SK-N-SH (cell line): ENCODE measurements around the gene MED7. TPM values are rescaled to one million over a fixed set of nuclear protein-coding genes. Genes with fewer than 3 reads are reported as not detected.
A peak's percentile ranks its signal among the peaks of the same experiment; 100 is the strongest.

Experiments
- CTCF ChIA-PET: fragments of 300-600, 350-600 bp; formaldehyde crosslinking; extraction: SDS; loops from one replicate; lab custom pipeline; 2021; lab: Yijun Ruan, JAX
- POLR2A ChIA-PET: fragments of 350-600 bp; sonication (Branson Sonifier 250); formaldehyde crosslinking; extraction: SDS; loops from one replicate; lab custom pipeline; 2020; ENCODE audit warnings: antibody characterized with exemption, inconsistent platforms; lab: Yijun Ruan, JAX
- DNase-seq: peaks from one replicate; pipeline ENCODE4 v3.0.0; 2012
- H2AFZ ChIP-seq: fragments of 200-600 bp; sonication (generic); 2 replicates; pipeline ENCODE4 v1.8.1; 2016; ENCODE audit warnings: antibody characterized with exemption, mild to moderate bottlenecking, low read depth
- H3F3A ChIP-seq: fragments of 200-600 bp; sonication (generic); replicated peaks from 2 replicates; pipeline ENCODE3; 2016; ENCODE audit warnings: antibody characterized with exemption, mild to moderate bottlenecking; ENCODE audit not compliant: insufficient read depth
- H3K27ac ChIP-seq, 2 experiments: fragments of 200-500 bp in 1 of 2; fragments of 200-600 bp in 1 of 2; sonication (Bioruptor generic) in 1 of 2; sonication (generic), shearing (Covaris generic) in 1 of 2; 2 replicates each; pipeline versions ENCODE4 v1.5.1 to v1.6.1; 2014 to 2016; ENCODE audit warnings: low read depth in 2 of 2, inconsistent platforms in 1 of 2, low read length in 1 of 2, mild to moderate bottlenecking in 1 of 2, mixed read lengths in 1 of 2
- H3K27me3 ChIP-seq: fragments of 200-600 bp; sonication (generic), shearing (Covaris generic); 2 replicates; pipeline ENCODE4 v1.6.1; 2016; ENCODE audit warnings: mixed run types; ENCODE audit not compliant: insufficient read depth
- H3K36me3 ChIP-seq, 2 experiments: fragments of 200-500 bp in 1 of 2; fragments of 200-600 bp in 1 of 2; sonication (Bioruptor generic) in 1 of 2; sonication (generic) in 1 of 2; replicated peaks in 1 of 2; 2 replicates each; pipeline versions ENCODE3 to v1.5.1; 2014 to 2016; ENCODE audit warnings: low read length in 1 of 2, mild to moderate bottlenecking in 1 of 2; ENCODE audit not compliant: insufficient read depth in 2 of 2, control insufficient read depth in 1 of 2
- H3K4me1 ChIP-seq, 2 experiments: fragments of 200-500 bp in 1 of 2; fragments of 200-600 bp in 1 of 2; sonication (Bioruptor generic) in 1 of 2; sonication (generic), shearing (Covaris generic) in 1 of 2; 2 replicates each; pipeline versions ENCODE4 v1.5.1 to v1.6.1; 2014 to 2016; ENCODE audit warnings: low read depth in 1 of 2, low read length in 1 of 2, mixed run types in 1 of 2; ENCODE audit not compliant: insufficient read depth in 2 of 2, control insufficient read depth in 1 of 2
- H3K4me2 ChIP-seq: fragments of 200-600 bp; sonication (generic), shearing (Covaris generic); 2 replicates; pipeline ENCODE4 v1.6.1; 2017; ENCODE audit warnings: mixed run types
- H3K4me3 ChIP-seq, 2 experiments: fragments of 200-500 bp in 1 of 2; fragments of 200-600 bp in 1 of 2; sonication (Bioruptor generic) in 1 of 2; sonication (generic), shearing (Covaris generic) in 1 of 2; 2 replicates each; pipeline versions ENCODE4 v1.5.1 to v1.8.1; 2014 to 2016; ENCODE audit warnings: low read depth in 2 of 2, inconsistent platforms in 1 of 2, low read length in 1 of 2, mild to moderate bottlenecking in 1 of 2, mixed read lengths in 1 of 2, moderate library complexity in 1 of 2
- H3K79me2 ChIP-seq: fragments of 200-600 bp; sonication (generic); 2 replicates; pipeline ENCODE4 v1.8.1; 2017; ENCODE audit warnings: mild to moderate bottlenecking; ENCODE audit not compliant: insufficient read depth
- H3K9ac ChIP-seq: fragments of 200-600 bp; sonication (generic); 2 replicates; pipeline ENCODE4 v1.6.1; 2017; ENCODE audit warnings: mixed run types
- H3K9me2 ChIP-seq: fragments of 200-600 bp; sonication (generic); 2 replicates; pipeline ENCODE4 v1.6.1; 2017; ENCODE audit warnings: mixed run types
- H3K9me3 ChIP-seq: fragments of 200-600 bp; sonication (generic); 2 replicates; pipeline ENCODE4 v1.6.1; 2017; ENCODE audit warnings: mixed run types, mild to moderate bottlenecking, moderate library complexity
- H4K20me1 ChIP-seq: fragments of 200-600 bp; sonication (generic); 2 replicates; pipeline ENCODE4 v1.6.1; 2017; ENCODE audit warnings: mild to moderate bottlenecking, mixed run types; ENCODE audit not compliant: insufficient read depth
- FOSL2 ChIP-seq: IDR thresholded peaks from 2 replicates; pipeline ENCODE4 v1.4.0; 2012; ENCODE audit warnings: low read depth, mild to moderate bottlenecking, moderate library complexity, borderline replicate concordance
- FOXM1 ChIP-seq: IDR thresholded peaks from 2 replicates; pipeline ENCODE4 v1.4.0; 2012; ENCODE audit warnings: low read depth, mild to moderate bottlenecking
- GABPA ChIP-seq: IDR thresholded peaks from 2 replicates; pipeline ENCODE4 v1.4.0; 2012; ENCODE audit warnings: low read depth, mild to moderate bottlenecking
- GATA2 ChIP-seq: sonication (generic); formaldehyde crosslinking; IDR thresholded peaks from 2 replicates; pipeline ENCODE4 v1.5.0; 2020; ENCODE audit warnings: mild to moderate bottlenecking, missing genetic modification reagents
- MAX ChIP-seq: IDR thresholded peaks from 2 replicates; pipeline ENCODE4 v1.4.0; 2012; ENCODE audit warnings: low read depth
- MXI1 ChIP-seq: IDR thresholded peaks from 2 replicates; pipeline ENCODE4 v1.6.1; 2012; ENCODE audit warnings: mild to moderate bottlenecking, low read depth, low read length, improper control_type of control experiment
- NFIC ChIP-seq: IDR thresholded peaks from 2 replicates; pipeline ENCODE4 v1.4.0; 2012; ENCODE audit warnings: borderline replicate concordance
- RFX5 ChIP-seq: IDR thresholded peaks from 2 replicates; pipeline ENCODE4 v1.6.1; 2012; ENCODE audit warnings: mild to moderate bottlenecking, improper control_type of control experiment, low read length
- RXRA ChIP-seq: IDR thresholded peaks from 2 replicates; pipeline ENCODE4 v1.4.0; 2012; ENCODE audit warnings: low read depth, mild to moderate bottlenecking, borderline replicate concordance
- SIN3A ChIP-seq: IDR thresholded peaks from 2 replicates; pipeline ENCODE4 v1.6.1; 2012; ENCODE audit warnings: low read depth, mild to moderate bottlenecking, low read length, moderate library complexity, borderline replicate concordance
- TAF1 ChIP-seq: IDR thresholded peaks from 2 replicates; pipeline ENCODE4 v1.6.1; 2012; ENCODE audit warnings: low read depth, mild to moderate bottlenecking, low read length, moderate library complexity, borderline replicate concordance
- TCF12 ChIP-seq: IDR thresholded peaks from 2 replicates; pipeline ENCODE4 v1.4.0; 2012
- YY1 ChIP-seq: IDR thresholded peaks from 2 replicates; pipeline ENCODE4 v1.4.0; 2012; ENCODE audit warnings: low read depth, mild to moderate bottlenecking
- WGBS: methylation state at CpG from one replicate; pipeline ENCODE4 v1.1.6; 2017; ENCODE audit warnings: low lambda C conversion rate; 5-methylcytosine and 5-hydroxymethylcytosine counted together
- polyA plus RNA-seq, 3 experiments: library from polyadenylated mRNA; depleted of rRNA; stranded (reverse); fragments of >200 nt; gene quantifications; 2 replicates each; pipeline ENCODE4 v1.2.3, GENCODE V29; 2012

Gene MED7
- polyA plus RNA-seq, 1 of the 3 experiments (the other 2 are of a cell fraction), result 5.3 TPM

- no peaks in the 10 kb centered on the region for H3K9me3 ChIP-seq
- H3K27me3 ChIP-seq, result no peaks in the 10 kb centered on the region
- H3K4me3 ChIP-seq, result no peak overlapping the region
- no peak for DNase-seq
- no peak overlapping the region for H3K9ac ChIP-seq
- H3F3A ChIP-seq, result peaks cover 3% of the 10 kb centered on the region
- no peak overlapping the region for H2AFZ ChIP-seq
- H3K79me2 ChIP-seq, result no peaks in the 10 kb centered on the region
- no peaks in the 10 kb centered on the region for H3K9me2 ChIP-seq
- WGBS, result 30% methylated on average over 1 of the region's 1 CpG
- H4K20me1 ChIP-seq, result no peaks in the 10 kb centered on the region
- no peak overlapping the region for H3K27ac ChIP-seq
- peaks cover under 1 to 7% of the 10 kb centered on the region in 2 experiments for H3K36me3 ChIP-seq
- TF ChIP-seq RXRA, result no peak
- CTCF ChIA-PET, result interaction anchor here (0.6 to 2.3 kb wide), 10 partner anchors 10 to 1515 kb away, joined by 3 to 13 read pairs (median 3); partner anchors contain the start of genes CYFIP2 and MED7
- peaks cover 0 to 3% of the 10 kb centered on the region in 2 experiments; a peak in 2 of 4 replicates for H3K4me1 ChIP-seq
- POLR2A ChIA-PET, result interaction anchor here (1.4 kb wide), 1 partner anchor 10 kb away, joined by 7 read pairs; the partner anchor contains the start of gene MED7
- no peak overlapping the region for H3K4me2 ChIP-seq
Measured at GRCh38 chr5:157132281-157132612, 10.4 kb downstream of the MED7 start.

- ChIA-PET POLR2A (interaction anchor here (1.4 kb wide), 1 partner anchor 11 kb away, joined by 7 read pairs; the partner anchor contains the start of gene MED7), CTCF (interaction anchor here (0.6 to 1.8 kb wide), 4 partner anchors 10 to 1186 kb away, joined by 3 to 4 read pairs (median 4); no protein-coding TSS in a partner anchor)
- H2AFZ ChIP-seq, result no peak overlapping the region
- H3K4me2 ChIP-seq, result no peak overlapping the region
- peaks cover 0 to 3% of the 10 kb centered on the region in 2 experiments; a peak in 2 of 4 replicates for H3K4me1 ChIP-seq
- no peak overlapping the region for H3K27ac ChIP-seq
- no peaks in the 10 kb centered on the region for H3K9me3 ChIP-seq
- H3K9ac ChIP-seq, result no peak overlapping the region
- no peaks in the 10 kb centered on the region for H3K36me3 ChIP-seq
- TF ChIP-seq RXRA (no peak), MXI1 (no peak), SIN3A (no peak), GATA2 (CRISPR knock-in tag) (0 out of 2 replicates have a peak, but pooled peaks have one; percentile 13), MAX (no peak), TAF1 (no peak)
- H3K27me3 ChIP-seq, result no peaks in the 10 kb centered on the region
- no peaks in the 10 kb centered on the region for H3K79me2 ChIP-seq
- H3F3A ChIP-seq, result peaks cover 3% of the 10 kb centered on the region
- H4K20me1 ChIP-seq, result no peaks in the 10 kb centered on the region
- H3K4me3 ChIP-seq, result no peak overlapping the region
- peak; percentile 43 for DNase-seq
- H3K9me2 ChIP-seq, result no peaks in the 10 kb centered on the region
- WGBS, result 17% methylated on average over 7 of the region's 7 CpGs
Measured at GRCh38 chr5:157130925-157131324, 11.7 kb downstream of the MED7 start.

- H3K79me2 ChIP-seq, result no peaks in the 10 kb centered on the region
- no peaks in the 10 kb centered on the region for H3K27me3 ChIP-seq
- H3K4me1 ChIP-seq, result no peaks in the 10 kb centered on the region
- no peak overlapping the region for H3K27ac ChIP-seq
- no peak overlapping the region for H2AFZ ChIP-seq
- H3K4me3 ChIP-seq, result no peak overlapping the region
- H3K4me2 ChIP-seq, result no peak overlapping the region
- no peak overlapping the region for H3K9ac ChIP-seq
- ChIA-PET POLR2A (no interaction called here), CTCF (interaction anchor here (2.0 kb wide), 1 partner anchor 10 kb away, joined by 7 read pairs; no protein-coding TSS in a partner anchor)
- no peaks in the 10 kb centered on the region for H3K36me3 ChIP-seq
- H3F3A ChIP-seq, result no peaks in the 10 kb centered on the region
- no peaks in the 10 kb centered on the region for H4K20me1 ChIP-seq
- TF ChIP-seq MAX (no peak), TCF12 (no peak), GABPA (no peak), RFX5 (no peak), NFIC (no peak), FOXM1 (no peak), FOSL2 (no peak), YY1 (no peak)
- H3K9me3 ChIP-seq, result peaks cover 6% of the 10 kb centered on the region; the same call in 1 of the 2 replicates
- H3K9me2 ChIP-seq, result no peaks in the 10 kb centered on the region
- DNase-seq, result no peak
Measured at GRCh38 chr5:157121709-157122108, 21.0 kb downstream of the MED7 start.
